ENCODE results near the gene ARHGDIA.
"Not testable (repeated sequence)": the region's sequence is repeated elsewhere in the genome, so short reads cannot be mapped to it uniquely, and the experiment has no call there.

ARHGDIA gene

GRCh38 chr17:81870981-81871386 is at the start of gene ARHGDIA:
Gene ARHGDIA, minus strand, starts transcription at chr17:81871337. Its CDS starts 1,407 bp downstream, at chr17:81869930.
- no peak for DNase-seq

GRCh38 chr17:81918832-81919545 is 47.9 kb upstream of the ARHGDIA start:
- DNase-seq = no peak

DNA sequence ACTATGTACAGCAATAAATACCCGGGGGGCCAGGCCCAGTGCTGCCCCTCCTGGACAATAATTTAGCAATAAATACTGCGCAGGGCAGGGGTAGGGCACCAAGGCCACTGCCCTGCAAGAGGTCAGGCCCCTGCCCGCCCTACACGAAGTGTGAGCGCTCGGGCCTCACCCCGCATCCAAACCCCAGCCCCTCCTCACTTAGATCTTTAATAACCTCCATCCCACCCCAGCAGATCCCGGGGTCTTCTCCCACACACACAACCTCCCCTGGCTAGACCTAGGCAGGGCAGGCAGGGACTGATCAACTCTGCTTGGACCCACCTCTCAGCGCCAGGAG is 47.2 kb upstream of the ARHGDIA start:
- DNase-seq = not testable (repeated sequence)

DNA sequence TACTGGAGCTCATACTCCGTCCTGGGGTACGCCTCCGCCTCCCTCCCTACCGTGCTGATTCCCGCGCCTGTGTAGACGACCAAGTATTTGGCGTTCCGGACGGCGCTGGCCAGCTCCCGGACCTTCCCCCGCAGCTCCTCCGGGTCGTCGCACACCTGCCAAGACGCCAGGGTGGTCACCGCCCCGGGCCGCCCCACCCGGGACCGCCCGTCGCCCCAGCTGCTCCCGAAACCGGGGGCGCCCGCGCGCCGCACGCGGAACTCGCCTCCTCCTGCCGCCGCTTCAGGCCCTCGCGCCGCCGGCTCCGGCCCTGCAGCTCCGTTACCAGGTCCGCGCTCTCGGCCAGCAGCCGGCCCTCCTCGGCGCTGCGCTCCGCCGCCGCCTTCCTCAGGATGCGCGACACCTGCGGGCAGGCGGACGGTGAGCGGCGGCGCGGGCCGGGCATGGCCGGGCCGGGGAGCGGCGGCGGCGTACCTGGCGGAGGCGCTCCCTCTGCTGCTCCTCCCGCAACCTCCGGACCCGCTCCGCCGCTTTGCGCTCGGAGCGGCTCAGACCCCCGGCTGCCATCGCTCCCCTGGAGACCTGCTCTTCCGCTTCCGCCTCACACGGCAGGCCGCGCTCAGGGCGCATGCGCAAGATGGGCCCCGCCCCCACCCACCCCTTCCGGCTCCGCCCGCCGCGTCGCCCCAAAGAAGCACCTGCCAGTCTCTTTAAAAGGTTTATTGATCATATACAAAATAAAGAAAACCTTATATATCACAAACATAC is 46.6 kb upstream of the ARHGDIA start, which contains the start of gene SIRT7:
Gene SIRT7, minus strand, starts transcription at position 612 of the 768 bp plus-strand sequence. Its CDS starts 45 bp downstream, at position 567.
- DNase-seq = peak; percentile 97

GRCh38 chr17:81916234-81917001 is 45.3 kb upstream of the ARHGDIA start:
- DNase-seq = no peak

DNA sequence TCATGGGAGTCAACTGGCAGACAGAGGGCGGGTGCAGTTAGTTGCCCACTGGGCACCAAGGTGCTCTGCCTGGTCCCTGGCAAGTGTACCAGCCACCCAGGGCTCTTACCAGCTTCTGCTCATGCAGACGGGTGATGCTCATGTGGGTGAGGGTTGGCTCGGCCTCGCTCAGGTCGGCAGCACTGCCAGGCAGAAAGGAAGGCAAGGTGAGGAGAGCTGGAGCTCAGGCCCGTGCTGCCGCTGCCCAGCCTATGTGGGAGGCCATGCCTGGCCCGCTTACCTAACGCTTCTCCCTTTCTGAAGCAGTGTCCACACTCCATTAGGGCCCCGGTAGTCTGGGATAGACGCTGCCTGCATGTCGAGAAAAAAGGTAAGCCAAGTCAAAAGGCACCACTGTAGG is 44.2 kb upstream of the ARHGDIA start:
- DNase-seq = no peak

DNA sequence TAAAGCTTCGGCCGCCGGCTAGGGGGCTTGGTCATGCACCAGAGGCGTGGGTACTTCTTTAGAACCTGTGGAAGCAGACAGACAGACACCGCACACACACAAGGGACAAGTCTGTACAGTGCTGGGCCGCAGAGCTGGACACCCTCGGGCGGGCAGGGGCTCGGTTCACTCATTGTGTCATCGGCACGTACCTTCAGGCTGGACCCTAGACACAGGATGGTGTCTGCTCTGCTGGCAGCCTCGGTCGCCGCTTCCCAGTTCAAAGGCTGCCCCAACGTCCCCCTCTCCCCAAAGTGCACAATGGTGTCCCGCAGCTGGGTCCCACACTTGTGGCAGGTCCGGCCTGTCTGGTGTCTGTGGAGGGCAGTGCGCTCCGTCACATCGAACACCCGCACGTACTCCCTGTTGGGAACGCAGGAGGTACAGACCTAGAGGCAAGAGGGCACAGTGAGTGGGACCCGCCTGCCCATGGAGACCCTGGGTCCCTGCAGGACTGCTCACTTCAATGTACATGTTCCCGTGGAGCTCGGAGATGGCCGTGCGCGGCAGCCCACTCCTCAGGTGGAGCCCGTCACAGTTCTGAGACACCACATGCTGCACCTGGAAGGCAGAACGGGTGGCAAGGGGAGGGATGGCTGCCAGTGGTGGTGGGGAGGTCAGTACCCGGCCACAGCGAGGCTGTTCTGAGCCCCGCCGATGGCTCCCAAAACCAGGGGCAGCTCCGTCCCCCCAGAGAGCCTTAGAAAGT is 43.1 kb upstream of the ARHGDIA start:
- DNase-seq = no peak

DNA sequence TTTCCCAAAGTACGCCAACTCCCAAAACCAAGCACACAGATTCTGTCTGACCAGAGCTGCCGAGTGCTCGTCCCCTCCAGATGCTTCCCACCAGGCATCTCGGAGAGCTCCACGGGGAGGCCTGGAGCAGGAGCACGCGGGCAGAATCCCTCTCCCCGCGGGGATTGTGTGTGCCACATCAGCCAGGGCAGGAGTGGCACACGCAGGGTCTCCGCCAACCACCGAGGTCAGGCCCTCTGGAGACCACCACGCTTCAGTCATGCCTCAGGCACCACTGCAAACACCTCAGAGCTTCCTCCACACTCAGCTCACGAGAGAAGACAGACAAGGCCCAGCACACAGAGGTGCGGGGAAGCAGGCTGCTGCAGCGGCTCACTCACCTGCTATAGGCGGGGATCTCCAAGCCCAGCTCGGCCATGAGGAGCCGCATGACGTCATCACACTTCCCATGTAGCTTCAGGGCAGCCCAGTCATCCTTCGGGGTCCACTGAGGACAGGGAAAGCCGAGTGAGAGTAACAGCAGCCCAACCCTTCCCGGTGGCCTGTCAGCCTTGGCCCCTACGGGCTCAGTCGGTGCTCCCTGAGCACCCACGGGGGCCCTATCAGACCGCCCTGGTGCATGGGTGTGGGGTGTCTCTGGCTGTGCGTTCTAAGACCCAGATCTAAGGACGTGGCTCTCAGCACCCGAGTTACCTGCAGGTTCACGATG is 42.4 kb upstream of the ARHGDIA start:
- DNase-seq = no peak

GRCh38 chr17:81912441-81913309 is 41.5 kb upstream of the ARHGDIA start:
- no peak for DNase-seq

DNA sequence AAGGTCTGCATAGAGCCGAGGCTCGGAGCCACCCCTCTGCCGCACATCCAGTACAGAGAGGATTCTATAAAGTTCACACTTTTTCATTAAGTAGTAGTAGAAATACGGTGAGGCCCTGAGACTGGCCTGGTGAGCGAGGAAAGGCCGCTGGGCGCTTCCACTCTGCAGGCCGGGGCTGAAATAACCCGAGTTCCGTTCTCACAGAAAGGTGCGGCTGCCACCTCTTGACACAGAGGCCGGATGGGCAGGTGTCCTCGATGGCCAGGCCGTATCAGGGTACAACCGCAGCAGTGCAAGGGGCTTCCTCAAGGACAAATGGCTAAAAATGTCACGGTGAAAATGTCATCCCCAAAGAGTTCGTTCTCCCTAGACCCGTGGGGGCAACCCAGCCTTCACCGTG is 40.8 kb upstream of the ARHGDIA start:
- DNase-seq = no peak

DNA sequence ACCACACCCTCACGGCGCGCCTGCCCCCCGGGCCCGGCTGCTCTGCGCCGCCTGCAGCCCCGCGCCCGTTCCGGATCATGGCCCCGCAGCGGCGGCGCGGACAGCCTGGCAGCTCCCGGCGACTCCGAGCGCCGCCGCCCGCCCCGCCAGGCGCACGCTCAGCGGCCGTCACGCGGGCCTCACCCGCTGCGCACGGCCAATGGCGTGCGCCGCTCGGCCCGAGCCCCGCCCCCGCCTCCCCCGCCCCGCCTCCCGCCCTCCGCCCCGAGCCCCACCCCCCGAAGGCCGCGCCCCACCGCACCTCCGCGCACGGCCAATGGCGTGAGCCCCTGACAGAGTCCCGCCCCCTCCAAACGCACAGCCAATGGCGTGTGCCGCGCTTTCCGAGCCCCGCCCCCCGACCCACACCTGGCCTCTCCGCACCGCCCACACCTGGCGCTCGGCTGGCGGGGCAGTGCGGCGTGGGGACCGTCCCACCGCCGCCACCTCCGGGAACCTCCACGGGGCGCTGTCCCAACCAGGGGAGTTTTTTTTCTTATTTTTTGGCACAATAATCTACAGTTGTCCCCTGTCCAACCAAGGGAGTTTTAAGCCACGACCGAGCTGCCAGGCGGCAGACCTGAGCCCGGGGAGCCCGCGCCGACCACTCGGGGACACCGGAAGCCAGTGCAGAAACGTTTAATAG is 40.3 kb upstream of the ARHGDIA start, which contains the start of gene PCYT2:
Gene PCYT2, minus strand, starts transcription at position 123 of the 685 bp plus-strand sequence. Its CDS starts 44 bp downstream, at position 79.
- DNase-seq = peak; percentile 97

- DNase-seq = no peak
These were observed 39.7 kb upstream of the ARHGDIA start for GRCh38 chr17:81910840-81911276.

GRCh38 chr17:81909966-81910839 is 39.1 kb upstream of the ARHGDIA start:
- DNase-seq = no peak

DNA sequence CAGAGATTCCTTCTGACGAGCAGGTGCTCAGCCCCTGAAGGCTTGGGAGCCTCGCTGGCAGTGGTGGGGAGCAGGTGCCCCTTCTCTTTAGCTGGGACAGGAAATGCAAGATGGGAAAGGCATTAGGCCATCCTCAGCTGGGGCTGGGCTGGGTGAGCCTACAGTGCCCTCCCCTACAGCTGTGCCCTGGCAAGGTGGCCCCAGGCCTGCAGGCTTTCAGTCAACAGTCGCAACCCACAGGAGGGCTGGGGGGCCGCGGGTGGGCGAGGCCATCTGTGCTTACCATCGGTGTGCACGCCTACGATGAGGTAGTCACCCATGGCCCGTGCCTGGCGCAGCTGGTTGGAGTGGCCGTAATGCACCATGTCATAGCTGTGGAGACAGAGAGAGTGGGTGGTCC is 38.1 kb upstream of the ARHGDIA start:
- no peak for DNase-seq

GRCh38 chr17:81908793-81909192 is 37.7 kb upstream of the ARHGDIA start:
- DNase-seq = no peak

DNA sequence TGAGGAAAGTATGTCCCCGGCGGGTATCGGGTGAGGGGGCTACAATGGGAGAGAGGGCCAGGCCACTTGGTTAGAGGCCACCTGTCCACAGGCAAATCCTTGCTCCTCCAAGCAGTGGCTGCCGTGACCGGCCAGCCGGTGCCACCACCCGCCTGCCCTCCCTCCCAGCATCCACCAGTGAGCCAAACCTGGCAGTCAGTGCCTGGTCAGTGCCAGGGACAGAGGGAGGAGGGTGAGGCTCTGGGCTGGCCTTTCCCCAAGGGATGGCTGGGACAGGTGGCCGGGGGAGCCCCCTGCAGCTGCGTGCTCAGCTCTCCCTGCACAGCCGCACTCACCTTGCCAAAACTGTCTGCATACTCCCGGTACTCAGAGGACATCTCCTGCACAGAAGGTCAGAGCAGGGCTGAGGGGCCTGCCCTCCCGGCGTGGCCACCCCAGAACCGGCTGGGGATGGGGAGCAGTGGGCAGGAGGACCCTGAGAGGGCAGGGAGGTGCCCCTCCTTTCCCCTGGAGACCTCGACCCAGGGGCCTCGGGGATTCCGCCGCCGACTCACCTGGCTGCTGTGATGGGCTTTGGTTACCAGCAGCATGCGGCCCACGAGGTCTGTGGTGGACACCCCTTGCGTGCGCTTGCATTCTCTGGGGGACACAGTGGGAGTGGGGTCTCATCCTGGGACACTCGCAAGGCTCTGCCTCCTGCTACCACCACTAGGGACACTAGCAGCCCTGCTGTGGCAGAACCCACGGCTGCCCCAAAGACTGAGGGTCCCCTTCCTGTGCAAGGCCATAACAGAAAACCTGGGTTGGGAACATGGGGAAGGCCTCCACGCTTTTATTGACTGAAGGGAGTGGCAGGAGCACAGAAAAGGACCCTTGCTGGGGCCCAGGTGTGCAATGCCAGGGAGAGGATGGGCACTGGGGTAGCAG is 36.3 kb upstream of the ARHGDIA start:
- DNase-seq = no peak

DNA sequence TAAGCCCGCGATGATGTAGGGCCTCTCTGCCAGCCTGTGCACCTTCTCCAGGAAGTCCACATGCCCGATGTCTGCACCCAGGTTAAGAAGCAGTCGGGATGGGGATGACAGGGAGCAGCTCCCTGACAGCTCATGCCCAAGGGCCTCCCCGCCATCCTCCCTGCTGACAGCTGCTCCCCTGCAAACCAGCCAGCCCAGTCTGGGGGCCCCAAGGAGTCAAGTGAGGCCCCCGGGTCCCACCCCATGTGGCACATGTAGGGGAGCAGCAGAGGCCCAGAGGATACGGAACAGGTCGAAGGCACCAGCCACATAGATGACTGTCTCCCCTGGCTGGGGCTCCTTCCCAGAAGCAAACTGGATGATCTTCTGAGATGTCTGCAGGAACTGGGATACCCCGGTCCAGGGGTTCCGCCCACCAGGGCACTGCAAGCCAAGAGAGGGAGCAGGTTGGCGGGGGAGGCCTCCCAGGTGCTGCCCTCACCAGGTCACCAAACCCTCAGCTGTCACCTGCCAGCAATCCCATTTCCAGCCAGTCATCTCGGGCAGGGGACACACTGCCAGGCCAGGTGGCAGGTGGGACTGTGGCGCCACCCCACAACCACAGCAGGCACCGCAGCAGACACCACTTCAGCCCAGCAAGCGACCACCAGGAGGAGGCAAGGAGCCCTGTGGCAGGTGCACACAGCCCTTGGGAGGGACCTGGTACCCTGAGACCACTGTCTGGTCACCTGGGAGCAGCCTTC is 35.5 kb upstream of the ARHGDIA start:
- peak; percentile 82 for DNase-seq

Data from 8988T (cell line).